HG03457 (cell line): ENCODE measurements around the gene MYO3B.
"Not testable (repeated sequence)": the region's sequence is repeated elsewhere in the genome, so short reads cannot be mapped to it uniquely, and the experiment has no call there.

Experiments
- ATAC-seq: cut with Tn5 transposase; IDR thresholded peaks from one replicate; pipeline ENCODE4 v1.9.1; 2021; ENCODE audit warnings: moderate number of reproducible peaks; ENCODE audit not compliant: unreplicated experiment

MYO3B gene

GRCh38 chr2:170582751-170583463 lies 405.0 kb downstream of the MYO3B start:
- ATAC-seq = no peak

- ATAC-seq = no peak
Observed at GRCh38 chr2:170585067-170585466, 407.1 kb downstream of the MYO3B start.

- ATAC-seq = no peak
Observed at GRCh38 chr2:170586571-170587095, 408.7 kb downstream of the MYO3B start.

- no peak for ATAC-seq
Observed at GRCh38 chr2:170587117-170587516, 409.2 kb downstream of the MYO3B start.

GRCh38 chr2:170587922-170588321 lies 410.0 kb downstream of the MYO3B start:
- ATAC-seq = no peak

GRCh38 chr2:170588729-170589128 lies 410.8 kb downstream of the MYO3B start:
- ATAC-seq = no peak

- ATAC-seq = no peak
Observed at GRCh38 chr2:170596576-170596975, 418.6 kb downstream of the MYO3B start.

- no peak for ATAC-seq
Observed at GRCh38 chr2:170598067-170598395, 420.1 kb downstream of the MYO3B start.

GRCh38 chr2:170601489-170601888 lies 423.5 kb downstream of the MYO3B start:
- no peak for ATAC-seq

- ATAC-seq = no peak
Observed at GRCh38 chr2:170605862-170606261, 427.9 kb downstream of the MYO3B start.

- no peak for ATAC-seq
Observed at GRCh38 chr2:170607171-170607570, 429.2 kb downstream of the MYO3B start.

GRCh38 chr2:170610615-170611014 lies 432.7 kb downstream of the MYO3B start:
- ATAC-seq = no peak

GRCh38 chr2:170618948-170619347 lies 441.0 kb downstream of the MYO3B start:
- ATAC-seq = not testable (repeated sequence)

- not testable (repeated sequence) for ATAC-seq
Observed at GRCh38 chr2:170635094-170635493, 457.1 kb downstream of the MYO3B start.

GRCh38 chr2:170639635-170640034 lies 461.7 kb downstream of the MYO3B start:
- no peak for ATAC-seq

- no peak for ATAC-seq
Observed at GRCh38 chr2:170641961-170642360, 464.0 kb downstream of the MYO3B start.

GRCh38 chr2:170643346-170643745 lies 465.4 kb downstream of the MYO3B start:
- ATAC-seq = no peak

GRCh38 chr2:170647741-170648436 lies 469.9 kb downstream of the MYO3B start:
- no peak for ATAC-seq

- no peak for ATAC-seq
Observed at GRCh38 chr2:170651624-170652325, 473.8 kb downstream of the MYO3B start.

GRCh38 chr2:170652637-170653417 lies 474.9 kb downstream of the MYO3B start:
- ATAC-seq = no peak

GRCh38 chr2:170656669-170657068 lies 478.7 kb downstream of the MYO3B start:
- ATAC-seq = no peak
